HCT116 (cell line): ENCODE measurements around the gene PLEKHN1. TPM values are rescaled to one million over a fixed set of nuclear protein-coding genes. Genes with fewer than 3 reads are reported as not detected.

Experiments
- ATAC-seq: fragments of 200-7000 bp; cut with Tn5 transposase; 2 replicates; pipeline ENCODE4 v1.9.1; 2020; ENCODE audit warnings: mild to moderate bottlenecking, moderate library complexity
- BruUV-seq: library from RNA; stranded (reverse); fragments of 400-500 nt; replicated peaks from 2 replicates; lab custom pipeline; 2021; lab: Mats Ljungman, UMichigan
- CTCF ChIA-PET: fragments of 300-600 bp; sonication (Branson Sonifier 250); formaldehyde crosslinking; loops from one replicate; lab custom pipeline; 2021; ENCODE audit warnings: antibody characterized with exemption; lab: Charles Lee
- POLR2A ChIA-PET: fragments of 300-600, 350-600 bp; sonication (Branson Sonifier 250); formaldehyde crosslinking; loops from one replicate; lab custom pipeline; 2021; ENCODE audit warnings: antibody characterized with exemption; lab: Charles Lee
- RAD21 ChIA-PET, 2 experiments: fragments of 300-600 bp; sonication (Branson Sonifier 250); formaldehyde crosslinking; loops; one replicate each; lab custom pipeline; 2023; ENCODE audit warnings: low total read pairs in 2 of 2; ENCODE audit not compliant: uncharacterized antibody in 2 of 2, unreplicated experiment in 2 of 2, low non-redundant PET in 1 of 2; lab: Charles Lee
- DNase-seq: peaks from one replicate; pipeline ENCODE4 v3.0.0-alpha.2; 2010; ENCODE audit warnings: low read depth, low spot score
- H2AFZ ChIP-seq: fragments of 200-600 bp; shearing (Covaris generic), sonication (generic); 2 replicates; pipeline ENCODE4 v1.6.1; 2017; ENCODE audit warnings: low read depth, mixed run types, mixed read lengths, antibody characterized with exemption, low read length; ENCODE audit not compliant: poor library complexity, severe bottlenecking
- H3K27ac ChIP-seq: 2 replicates; pipeline ENCODE4 v1.5.1; 2012; ENCODE audit warnings: low read depth, low read length
- H3K27me3 ChIP-seq: fragments of 200-600 bp; sonication (generic); 2 replicates; pipeline ENCODE4 v1.6.1; 2016; ENCODE audit warnings: mixed run types, low read length, mixed read lengths; ENCODE audit not compliant: insufficient read depth
- H3K36me3 ChIP-seq, 2 experiments: fragments of 200-500 bp in 1 of 2; fragments of 200-600 bp in 1 of 2; sonication (Bioruptor generic) in 1 of 2; sonication (generic) in 1 of 2; 2 replicates each; pipeline versions ENCODE4 v1.5.1 to v1.6.1; 2014 to 2016; ENCODE audit warnings: low read length in 2 of 2, inconsistent platforms in 1 of 2, mixed read lengths in 1 of 2, mixed run types in 1 of 2; ENCODE audit not compliant: insufficient read depth in 2 of 2, control insufficient read depth in 1 of 2
- H3K4me1 ChIP-seq, 2 experiments: fragments of 200-600 bp in 1 of 2; sonication (generic) in 1 of 2; 2 replicates each; pipeline versions ENCODE4 v1.5.1 to v1.6.1; 2012 to 2017; ENCODE audit warnings: low read length in 2 of 2, inconsistent platforms in 1 of 2, mild to moderate bottlenecking in 1 of 2, mixed read lengths in 1 of 2, mixed run types in 1 of 2, moderate library complexity in 1 of 2; ENCODE audit not compliant: insufficient read depth in 2 of 2, control insufficient read depth in 1 of 2
- H3K4me2 ChIP-seq: fragments of 200-600 bp; sonication (generic); 2 replicates; pipeline ENCODE4 v1.6.1; 2017; ENCODE audit warnings: mixed run types, low read length, mixed read lengths
- H3K4me3 ChIP-seq, 2 experiments: fragments of 200-600 bp in 1 of 2; sonication (generic) in 1 of 2; replicated peaks in 1 of 2; 2 replicates each; pipeline ENCODE4 v1.5.1; 2011 to 2016; ENCODE audit warnings: low read length in 2 of 2, control low read depth in 1 of 2, low read depth in 1 of 2, mild to moderate bottlenecking in 1 of 2, mixed read lengths in 1 of 2, mixed run types in 1 of 2
- H3K79me2 ChIP-seq: fragments of 200-600 bp; sonication (generic); 2 replicates; pipeline ENCODE4 v1.6.1; 2017; ENCODE audit warnings: mild to moderate bottlenecking, mixed run types, low read length, moderate library complexity, mixed read lengths; ENCODE audit not compliant: insufficient read depth
- H3K9ac ChIP-seq: fragments of 200-600 bp; sonication (generic); 2 replicates; pipeline ENCODE4 v1.6.1; 2016; ENCODE audit warnings: low read length, mixed read lengths
- H3K9me2 ChIP-seq: fragments of 200-600 bp; sonication (generic), shearing (Covaris generic); 2 replicates; pipeline ENCODE4 v1.6.1; 2017; ENCODE audit warnings: mixed run types, mild to moderate bottlenecking, moderate library complexity; ENCODE audit not compliant: insufficient read depth
- H3K9me3 ChIP-seq, 2 experiments: fragments of 200-500 bp in 1 of 2; fragments of 200-600 bp in 1 of 2; sonication (Bioruptor generic) in 1 of 2; sonication (generic) in 1 of 2; 2 replicates each; pipeline ENCODE4 v1.6.1; 2014 to 2017; ENCODE audit warnings: low read length in 2 of 2, mixed read lengths in 2 of 2, inconsistent platforms in 1 of 2, low read depth in 1 of 2, mild to moderate bottlenecking in 1 of 2, mixed run types in 1 of 2, moderate library complexity in 1 of 2; ENCODE audit not compliant: control insufficient read depth in 1 of 2, insufficient read depth in 1 of 2
- H4K20me1 ChIP-seq: fragments of 200-600 bp; sonication (generic), shearing (Covaris generic); 2 replicates; pipeline ENCODE4 v1.6.1; 2017; ENCODE audit warnings: mixed run types, mild to moderate bottlenecking, moderate library complexity; ENCODE audit not compliant: insufficient read depth
- CBX3 ChIP-seq: IDR thresholded peaks from 2 replicates; pipeline ENCODE4 v1.6.1; 2012; ENCODE audit warnings: low read depth
- CEBPB ChIP-seq: IDR thresholded peaks from 2 replicates; pipeline ENCODE4 v1.6.1; 2012; ENCODE audit warnings: low read depth
- EZH2 ChIP-seq: fragments of 200-600 bp; sonication (generic); IDR thresholded peaks from 2 replicates; pipeline ENCODE4 v1.6.1; 2017; ENCODE audit warnings: antibody characterized with exemption, mixed run types
- POLR2AphosphoS5 ChIP-seq: IDR thresholded peaks from 2 replicates; pipeline ENCODE4 v1.6.1; 2011; ENCODE audit warnings: mild to moderate bottlenecking, low read depth, low read length, moderate library complexity
- REST ChIP-seq: IDR thresholded peaks from 2 replicates; pipeline ENCODE4 v1.6.1; 2012; ENCODE audit warnings: low read depth
- TCF7L2 ChIP-seq: IDR thresholded peaks from 2 replicates; pipeline ENCODE4 v1.7.0; 2011; ENCODE audit warnings: borderline replicate concordance, inconsistent platforms; ENCODE audit not compliant: insufficient read depth, insufficient read length; ENCODE audit errors: extremely low read depth
- intact Hi-C: fragments of 100-400 bp; cut with micrococcal nuclease; formaldehyde crosslinking; loops from 2 replicates; pipeline ENCODE4 v1.10.0; 2022
- total RNA-seq: library from RNA; stranded (reverse); gene quantifications from one replicate; pipeline ENCODE4 v1.2.1, GENCODE V29; 2021; ENCODE audit not compliant: unreplicated experiment

PLEKHN1 gene
- total RNA-seq, 1 experiment from 2014 or later: 11.6 TPM

- TF ChIP-seq REST (no peak), CEBPB (no peak), TCF7L2 (no peak), EZH2 (no peak), POLR2AphosphoS5 (no peak), CBX3 (no peak)
- TF ChIP-seq, all 23 proteins: peak for 0
- Histone ChIP-seq H3K9ac (no peak overlapping the region), H3K36me3 (no peaks in the 10 kb centered on the region), H3K27ac (no peak overlapping the region), H3K79me2 (no peaks in the 10 kb centered on the region), H3K4me1 (peaks cover 28 to 29% of the 10 kb centered on the region in 2 experiments), H3K9me3 (no peaks in the 10 kb centered on the region), H2AFZ (no peak overlapping the region), H3K4me3 (no peak overlapping the region), H3K9me2 (no peaks in the 10 kb centered on the region), H3K4me2 (no peak overlapping the region), H4K20me1 (no peaks in the 10 kb centered on the region), H3K27me3 (peaks cover 40% of the 10 kb centered on the region; the same call in 1 of the 2 replicates)
- no peak for ATAC-seq
- no peak for DNase-seq
- POLR2A ChIA-PET: no interaction called here
- intact Hi-C loops: no loop called here
- CTCF ChIA-PET: no interaction called here
- RAD21 ChIA-PET: no interaction called here
- BruUV-seq: no TSS peak
Observed at GRCh38 chr1:918353-918752, 47.9 kb upstream of the PLEKHN1 start.
